ENCODE measurements around the gene ABLIM1. TPM values are rescaled to one million over a fixed set of nuclear protein-coding genes. Genes with fewer than 3 reads are reported as not detected.

Gene ABLIM1
- total RNA-seq, 1 donor from 2014 or later: 39.8 TPM

DNA sequence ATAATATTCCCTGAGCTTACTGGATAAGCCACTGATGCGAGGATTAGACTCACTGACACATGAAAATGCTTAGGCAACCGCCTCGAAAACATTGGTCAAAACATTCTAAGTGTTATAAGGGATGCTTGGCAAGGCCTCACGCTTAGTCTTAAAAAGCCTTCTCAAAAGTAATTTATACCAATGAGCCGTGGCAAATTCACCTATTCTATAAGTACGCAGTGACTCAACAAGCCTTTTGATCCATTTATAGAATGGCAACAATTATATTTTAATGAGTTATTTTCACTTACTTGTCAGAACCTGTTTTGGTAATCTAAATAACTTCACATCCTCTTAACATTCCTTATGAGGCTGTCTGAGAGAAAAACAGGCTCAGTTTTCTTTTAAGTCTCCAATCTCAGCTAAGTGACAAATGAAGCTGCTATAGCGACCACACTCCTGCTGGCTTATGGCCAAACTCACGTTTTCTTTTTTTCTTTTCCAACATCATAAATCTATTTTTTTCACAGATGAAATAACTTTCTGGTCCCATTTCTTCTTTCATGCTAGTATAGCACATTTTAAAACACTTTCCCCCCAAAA is 132.6 kb downstream of the ABLIM1 start:
- H3K4me3 ChIP-seq: peak overlapping the region; percentile 54
- peaks cover 2% of the 10 kb centered on the region for H3K36me3 Mint-ChIP-seq
- H3K27me3 Mint-ChIP-seq (ENCODE audit: insufficient read depth, low read depth): peaks cover 2% of the 10 kb centered on the region
- H3K9ac ChIP-seq: no peak overlapping the region
- H3K9me3 Mint-ChIP-seq: no peaks in the 10 kb centered on the region
- peaks cover 10% of the 10 kb centered on the region for H4K20me1 ChIP-seq (ENCODE audit: low read depth)
- no peaks in the 10 kb centered on the region for H3K27me3 ChIP-seq
- H3K4me3 Mint-ChIP-seq: peak overlapping the region; percentile 93
- H3K4me1 Mint-ChIP-seq: peaks cover 45% of the 10 kb centered on the region
- H3K27ac ChIP-seq: no peak overlapping the region
- H3F3A ChIP-seq (ENCODE audit: low read depth): peaks cover 22% of the 10 kb centered on the region
- TF ChIP-seq, protein P1, sequence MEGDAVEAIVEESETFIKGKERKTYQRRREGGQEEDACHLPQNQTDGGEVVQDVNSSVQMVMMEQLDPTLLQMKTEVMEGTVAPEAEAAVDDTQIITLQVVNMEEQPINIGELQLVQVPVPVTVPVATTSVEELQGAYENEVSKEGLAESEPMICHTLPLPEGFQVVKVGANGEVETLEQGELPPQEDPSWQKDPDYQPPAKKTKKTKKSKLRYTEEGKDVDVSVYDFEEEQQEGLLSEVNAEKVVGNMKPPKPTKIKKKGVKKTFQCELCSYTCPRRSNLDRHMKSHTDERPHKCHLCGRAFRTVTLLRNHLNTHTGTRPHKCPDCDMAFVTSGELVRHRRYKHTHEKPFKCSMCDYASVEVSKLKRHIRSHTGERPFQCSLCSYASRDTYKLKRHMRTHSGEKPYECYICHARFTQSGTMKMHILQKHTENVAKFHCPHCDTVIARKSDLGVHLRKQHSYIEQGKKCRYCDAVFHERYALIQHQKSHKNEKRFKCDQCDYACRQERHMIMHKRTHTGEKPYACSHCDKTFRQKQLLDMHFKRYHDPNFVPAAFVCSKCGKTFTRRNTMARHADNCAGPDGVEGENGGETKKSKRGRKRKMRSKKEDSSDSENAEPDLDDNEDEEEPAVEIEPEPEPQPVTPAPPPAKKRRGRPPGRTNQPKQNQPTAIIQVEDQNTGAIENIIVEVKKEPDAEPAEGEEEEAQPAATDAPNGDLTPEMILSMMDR (IDR thresholded peaks at IDR 0.05): no peak
- TF ChIP-seq EZH2 (IDR thresholded peaks at IDR 0.05): no peak
- H3K9me3 ChIP-seq (ENCODE audit: low read depth): no peaks in the 10 kb centered on the region
- no peaks in the 10 kb centered on the region for H3K36me3 ChIP-seq
- peaks cover 59% of the 10 kb centered on the region for H3K79me2 ChIP-seq (ENCODE audit: low read depth)
- H3K4me1 ChIP-seq: peaks cover 48% of the 10 kb centered on the region
- peak overlapping the region; percentile 74 for H3K4me2 ChIP-seq
- H3K27ac Mint-ChIP-seq: peak overlapping the region; percentile 98
- DNase-seq (ENCODE audit: low spot score): peak; percentile 25
- H2AFZ ChIP-seq (replicated peaks): no peak overlapping the region

DNA sequence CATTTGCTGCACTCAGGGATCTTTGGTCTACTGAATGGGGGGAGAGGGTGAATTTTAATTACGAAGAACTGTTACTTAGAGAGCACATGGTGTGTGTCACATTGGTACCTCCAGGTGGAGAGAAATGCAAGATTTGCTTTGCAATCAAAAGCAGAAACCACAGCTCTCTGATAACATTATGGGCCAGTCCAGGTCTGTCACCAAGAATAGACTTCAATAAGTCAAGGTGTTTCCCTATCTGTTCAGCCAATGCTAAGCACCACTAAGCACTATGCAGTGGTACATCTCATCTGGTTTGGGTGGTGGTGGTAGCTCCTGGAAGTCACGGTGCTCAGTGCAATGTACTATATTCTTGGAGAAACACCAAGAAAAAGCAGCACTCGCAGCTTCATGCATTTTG is 134.2 kb downstream of the ABLIM1 start:
- no peaks in the 10 kb centered on the region for H3K27me3 ChIP-seq
- no peak overlapping the region for H3K4me3 ChIP-seq
- Mint-ChIP-seq H3K27ac (no peak overlapping the region), H3K36me3 (peaks cover 2% of the 10 kb centered on the region), H3K4me1 (peaks cover 60% of the 10 kb centered on the region), H3K27me3 (ENCODE audit: insufficient read depth, low read depth) (no peaks in the 10 kb centered on the region), H3K9me3 (no peaks in the 10 kb centered on the region), H3K4me3 (peak overlapping the region; percentile 93)
- peaks cover 10% of the 10 kb centered on the region for H4K20me1 ChIP-seq (ENCODE audit: low read depth)
- H3K4me1 ChIP-seq: peaks cover 62% of the 10 kb centered on the region
- peaks cover 73% of the 10 kb centered on the region for H3K79me2 ChIP-seq (ENCODE audit: low read depth)
- H3K9me3 ChIP-seq (ENCODE audit: low read depth): no peaks in the 10 kb centered on the region
- no peak for DNase-seq (ENCODE audit: low spot score)
- H2AFZ ChIP-seq (replicated peaks): no peak overlapping the region
- TF ChIP-seq EZH2 (IDR thresholded peaks at IDR 0.05) (no peak), EZH2phosphoT487 (IDR thresholded peaks at IDR 0.05) (no peak)
- TF ChIP-seq, protein P1 (IDR thresholded peaks at IDR 0.05): no peak
- peaks cover 24% of the 10 kb centered on the region for H3F3A ChIP-seq (ENCODE audit: low read depth)
- H3K36me3 ChIP-seq: no peaks in the 10 kb centered on the region
- H3K9ac ChIP-seq: no peak overlapping the region
- peak overlapping the region; percentile 74 for H3K4me2 ChIP-seq
- H3K27ac ChIP-seq: no peak overlapping the region

DNA sequence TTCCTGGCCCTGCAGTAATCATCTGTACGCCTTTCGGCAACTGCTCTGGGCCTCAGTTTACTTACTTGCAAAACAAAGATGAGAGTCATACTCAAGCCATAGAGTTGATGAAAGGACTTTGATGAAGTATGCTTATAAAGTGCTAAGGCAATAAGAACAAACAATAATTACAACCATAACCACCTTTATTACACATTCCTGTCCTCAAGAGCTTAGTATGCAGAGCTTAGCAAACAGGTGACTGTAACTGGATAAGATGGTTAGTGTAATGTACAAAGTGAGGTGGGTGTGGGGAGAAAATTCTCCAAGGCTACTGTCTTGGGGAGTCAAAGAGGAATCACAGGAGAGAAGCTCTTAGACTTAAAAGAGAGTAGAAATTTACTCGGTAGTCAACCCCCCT is 136.8 kb downstream of the ABLIM1 start:
- Histone ChIP-seq H3K27me3 (no peaks in the 10 kb centered on the region), H3K27ac (no peak overlapping the region)
- H3K4me1 Mint-ChIP-seq: peaks cover 73% of the 10 kb centered on the region

More for the DNA sequence above, 136.8 kb downstream of the ABLIM1 start:
- Histone ChIP-seq H3K4me2 (no peak overlapping the region), H3K36me3 (no peaks in the 10 kb centered on the region), H3F3A (ENCODE audit: low read depth) (peaks cover 19% of the 10 kb centered on the region), H2AFZ (replicated peaks) (no peak overlapping the region), H3K4me1 (peaks cover 77% of the 10 kb centered on the region), H4K20me1 (ENCODE audit: low read depth) (peaks cover 10% of the 10 kb centered on the region), H3K79me2 (ENCODE audit: low read depth) (peaks cover 97% of the 10 kb centered on the region), H3K4me3 (no peak overlapping the region), H3K9ac (no peak overlapping the region), H3K9me3 (ENCODE audit: low read depth) (no peaks in the 10 kb centered on the region)
- TF ChIP-seq EZH2phosphoT487 (IDR thresholded peaks at IDR 0.05) (no peak), EZH2 (IDR thresholded peaks at IDR 0.05) (no peak)
- TF ChIP-seq, protein P1 (IDR thresholded peaks at IDR 0.05): no peak
- no peak overlapping the region for H3K27ac Mint-ChIP-seq
- peaks cover 2% of the 10 kb centered on the region for H3K27me3 Mint-ChIP-seq (ENCODE audit: insufficient read depth, low read depth)
- H3K36me3 Mint-ChIP-seq: peaks cover 2% of the 10 kb centered on the region
- no peaks in the 10 kb centered on the region for H3K9me3 Mint-ChIP-seq
- H3K4me3 Mint-ChIP-seq: no peak overlapping the region
- no peak for DNase-seq (ENCODE audit: low spot score)

All from neural progenitor cell (in vitro differentiated cells).